Uterine smooth muscle cell (primary cell): ENCODE measurements around the gene NOA1. TPM values are rescaled to one million over a fixed set of nuclear protein-coding genes. Genes with fewer than 3 reads are reported as not detected.

ENCODE experiments used
- total RNA-seq: library from RNA; depleted of rRNA; stranded (reverse); fragments of >200 nt; gene quantifications from 2 replicates; pipeline ENCODE4 v1.2.3, GENCODE V29; 2014

NOA1 gene
- total RNA-seq: 15.1 and 19.7 TPM in 2 replicates

DNA sequence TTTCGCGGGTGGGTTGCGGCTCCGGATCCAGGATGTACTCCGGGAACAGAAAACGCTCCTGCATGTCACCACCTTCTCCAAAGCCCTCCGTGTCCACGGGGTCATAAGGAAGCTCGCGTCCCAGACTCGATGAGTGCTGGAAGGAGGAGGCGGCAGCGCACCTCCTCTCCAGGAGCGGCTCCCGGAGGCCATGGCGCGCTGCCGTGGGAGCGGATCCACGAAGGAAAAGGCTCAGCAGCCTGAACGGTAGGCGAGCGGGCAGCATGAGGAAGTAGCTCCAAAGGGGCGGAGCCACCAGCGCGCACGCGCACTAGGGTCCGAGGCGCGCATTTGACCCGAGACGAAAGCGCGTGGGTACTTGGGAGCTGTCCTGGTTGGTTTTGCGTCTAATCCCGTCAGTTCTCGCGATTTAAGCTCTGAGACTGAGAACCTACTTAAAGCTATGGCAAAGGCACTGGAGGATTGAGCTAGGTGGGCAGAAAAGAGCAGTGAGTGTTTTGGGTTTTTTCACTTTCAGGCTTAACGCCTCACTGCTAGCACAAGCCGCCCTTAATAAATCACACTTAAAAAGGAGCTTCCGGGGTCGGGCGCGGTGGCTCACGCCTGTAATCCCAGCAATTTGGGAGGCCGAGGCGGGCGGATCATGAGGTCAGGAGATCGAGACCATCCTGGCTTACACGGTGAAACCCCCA, at the start of gene NOA1:
NOA1 (minus strand) TSS at position 286 of the 692 bp plus-strand sequence; CDS start at position 265, 21 bp downstream.

DNA sequence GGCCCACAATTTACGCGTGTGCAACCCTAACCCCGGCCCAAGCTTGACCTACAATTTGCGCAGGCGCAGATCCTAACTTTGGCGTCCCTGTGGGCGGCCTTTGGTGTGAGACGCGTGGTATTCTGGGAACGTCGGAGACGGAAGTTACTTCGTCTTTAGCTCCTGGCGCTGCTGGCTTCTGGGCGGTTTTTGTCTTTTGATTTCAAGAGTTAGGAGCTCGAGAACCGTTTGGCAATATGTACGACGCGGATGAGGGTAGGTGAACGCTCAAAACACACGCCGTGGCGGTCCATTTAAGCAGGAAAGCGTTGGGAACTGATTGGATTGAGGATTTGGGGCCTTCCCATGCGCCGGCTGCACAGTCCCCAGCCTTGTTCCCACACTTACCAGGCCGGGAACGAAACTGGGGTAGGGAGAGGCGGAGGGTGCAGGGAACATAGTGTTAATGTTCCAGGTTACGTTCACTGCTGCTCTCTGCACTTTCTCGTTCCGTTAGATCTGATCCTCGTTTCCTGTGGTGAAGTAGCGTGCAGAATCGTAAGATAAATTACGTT, 1.4 kb upstream of the NOA1 start, which contains the start of gene POLR2B:
POLR2B (plus strand) TSS at position 147 of the 554 bp plus-strand sequence; CDS start at position 237, 90 bp downstream.

Other genes starting within 250 kb of the NOA1 start
- gene SPINK2, start 155.9 kb downstream of the NOA1 start, total RNA-seq: not detected in 2 replicates
- 34.0 and 35.9 TPM in 2 replicates for gene REST, start 69.7 kb downstream of the NOA1 start, total RNA-seq
- 140 and 161 TPM in 2 replicates for gene POLR2B, start 1.3 kb upstream of the NOA1 start, total RNA-seq
- gene IGFBP7, start 132.8 kb upstream of the NOA1 start, total RNA-seq: 70.4 and 336 TPM in 2 replicates